ENCODE data around the gene ZSCAN5A. TPM values are rescaled to one million over a fixed set of nuclear protein-coding genes. Genes with fewer than 3 reads are reported as not detected.
"Not testable (repeated sequence)": the region's sequence is repeated elsewhere in the genome, so short reads cannot be mapped to it uniquely, and the experiment has no call there.

Gene ZSCAN5A
- total RNA-seq, 1 donor from 2014 or later: 13.4 TPM

- no peak for TF ChIP-seq CTCF (conservative IDR thresholded peaks at IDR 0.05)
- no peak for DNase-seq (ENCODE audit: extremely low spot score, unreplicated experiment)
- Mint-ChIP-seq H3K27me3 (peaks cover 14% of the 10 kb centered on the region), H3K4me1 (ENCODE audit: unreplicated experiment) (no peaks in the 10 kb centered on the region), H3K4me3 (no peak overlapping the region), H3K27ac (no peak overlapping the region), H3K9me3 (no peaks in the 10 kb centered on the region), H3K36me3 (no peaks in the 10 kb centered on the region)
Observed at GRCh38 chr19:56177564-56178243, 136.9 kb downstream of the ZSCAN5A start.

GRCh38 chr19:56176881-56177280, 137.8 kb downstream of the ZSCAN5A start:
- H3K27me3 Mint-ChIP-seq: peaks cover 16% of the 10 kb centered on the region
- no peaks in the 10 kb centered on the region for H3K4me1 Mint-ChIP-seq (ENCODE audit: unreplicated experiment)
- no peak for TF ChIP-seq CTCF (conservative IDR thresholded peaks at IDR 0.05)
- no peak overlapping the region for H3K27ac Mint-ChIP-seq
- H3K4me3 Mint-ChIP-seq: no peak overlapping the region
- H3K36me3 Mint-ChIP-seq: no peaks in the 10 kb centered on the region
- DNase-seq (ENCODE audit: extremely low spot score, unreplicated experiment): no peak
- no peaks in the 10 kb centered on the region for H3K9me3 Mint-ChIP-seq

GRCh38 chr19:56176310-56176709, 138.3 kb downstream of the ZSCAN5A start:
- DNase-seq (ENCODE audit: extremely low spot score, unreplicated experiment); H3K36me3 Mint-ChIP-seq; H3K4me1 Mint-ChIP-seq (ENCODE audit: unreplicated experiment); H3K4me3 Mint-ChIP-seq; H3K9me3 Mint-ChIP-seq; H3K27ac Mint-ChIP-seq: not testable (repeated sequence)
- peaks cover 17% of the 10 kb centered on the region for H3K27me3 Mint-ChIP-seq

- not testable (repeated sequence) for H3K9me3 Mint-ChIP-seq; H3K27ac Mint-ChIP-seq; DNase-seq (ENCODE audit: extremely low spot score, unreplicated experiment); H3K4me3 Mint-ChIP-seq; H3K4me1 Mint-ChIP-seq (ENCODE audit: unreplicated experiment); H3K36me3 Mint-ChIP-seq
- H3K27me3 Mint-ChIP-seq: peaks cover 17% of the 10 kb centered on the region
Observed at GRCh38 chr19:56175861-56176307, 138.8 kb downstream of the ZSCAN5A start, which contains the start of gene GALP. TSS of gene GALP (plus strand) at chr19:56176008. CDS start at chr19:56177109, 1,101 bp downstream.

- Mint-ChIP-seq H3K27ac (no peak overlapping the region), H3K4me1 (ENCODE audit: unreplicated experiment) (no peaks in the 10 kb centered on the region), H3K27me3 (peaks cover 23% of the 10 kb centered on the region), H3K4me3 (no peak overlapping the region), H3K36me3 (no peaks in the 10 kb centered on the region), H3K9me3 (no peaks in the 10 kb centered on the region)
- TF ChIP-seq CTCF (conservative IDR thresholded peaks at IDR 0.05): no peak
- DNase-seq (ENCODE audit: extremely low spot score, unreplicated experiment): no peak
Observed at GRCh38 chr19:56174550-56174949, 140.1 kb downstream of the ZSCAN5A start.

- Mint-ChIP-seq H3K9me3 (no peaks in the 10 kb centered on the region), H3K27me3 (peaks cover 23% of the 10 kb centered on the region), H3K27ac (no peak overlapping the region), H3K36me3 (no peaks in the 10 kb centered on the region), H3K4me1 (ENCODE audit: unreplicated experiment) (no peaks in the 10 kb centered on the region), H3K4me3 (no peak overlapping the region)
- no peak for DNase-seq (ENCODE audit: extremely low spot score, unreplicated experiment)
- TF ChIP-seq CTCF (conservative IDR thresholded peaks at IDR 0.05): no peak
Observed at GRCh38 chr19:56174086-56174485, 140.6 kb downstream of the ZSCAN5A start.

Other genes starting within 250 kb of the ZSCAN5A start
- 30.2 and 34.0 TPM in 2 replicates for gene ZNF787, start 193.5 kb downstream of the ZSCAN5A start, total RNA-seq (ENCODE audit: low replicate concordance)
- 37.4 and 40.7 TPM in 2 replicates for gene ZNF444, start 173.6 kb downstream of the ZSCAN5A start, total RNA-seq (ENCODE audit: low replicate concordance)
- gene GALP, start 138.8 kb downstream of the ZSCAN5A start, total RNA-seq (ENCODE audit: low replicate concordance): not detected in 2 replicates
- not detected in 2 replicates for gene ZSCAN5B, start 117.1 kb downstream of the ZSCAN5A start, total RNA-seq (ENCODE audit: low replicate concordance)
- gene ZSCAN5C, start 112.6 kb downstream of the ZSCAN5A start, total RNA-seq (ENCODE audit: low replicate concordance): not detected in 2 replicates
- gene EDDM13, start 42.1 kb downstream of the ZSCAN5A start, total RNA-seq (ENCODE audit: low replicate concordance): not detected in 2 replicates
- gene ZNF582, start 78.7 kb upstream of the ZSCAN5A start, total RNA-seq (ENCODE audit: low replicate concordance): 3.7 TPM in 2 replicates
- gene ZNF583, start 89.5 kb upstream of the ZSCAN5A start, total RNA-seq (ENCODE audit: low replicate concordance): 5.8 and 11.5 TPM in 2 replicates
- gene ZNF667, start 162.5 kb upstream of the ZSCAN5A start, total RNA-seq (ENCODE audit: low replicate concordance): 0.10 TPM in 1 of 2 replicates, not detected in the other
- 0.05 TPM in 1 of 2 replicates, not detected in the other for gene ZNF471, start 193.0 kb upstream of the ZSCAN5A start, total RNA-seq (ENCODE audit: low replicate concordance)
- 6.2 and 7.2 TPM in 2 replicates for gene ZFP28, start 224.1 kb upstream of the ZSCAN5A start, total RNA-seq (ENCODE audit: low replicate concordance)